GM12872 (cell line): ENCODE measurements around the gene CLTC.

Experiments
- TF ChIP-seq, protein P1 (sequence below): IDR thresholded peaks from 3 replicates; pipeline ENCODE4 v1.5.1; 2011; ENCODE audit warnings: low read depth, mild to moderate bottlenecking, low read length, moderate library complexity; ENCODE audit not compliant: insufficient read depth

CLTC gene

DNA sequence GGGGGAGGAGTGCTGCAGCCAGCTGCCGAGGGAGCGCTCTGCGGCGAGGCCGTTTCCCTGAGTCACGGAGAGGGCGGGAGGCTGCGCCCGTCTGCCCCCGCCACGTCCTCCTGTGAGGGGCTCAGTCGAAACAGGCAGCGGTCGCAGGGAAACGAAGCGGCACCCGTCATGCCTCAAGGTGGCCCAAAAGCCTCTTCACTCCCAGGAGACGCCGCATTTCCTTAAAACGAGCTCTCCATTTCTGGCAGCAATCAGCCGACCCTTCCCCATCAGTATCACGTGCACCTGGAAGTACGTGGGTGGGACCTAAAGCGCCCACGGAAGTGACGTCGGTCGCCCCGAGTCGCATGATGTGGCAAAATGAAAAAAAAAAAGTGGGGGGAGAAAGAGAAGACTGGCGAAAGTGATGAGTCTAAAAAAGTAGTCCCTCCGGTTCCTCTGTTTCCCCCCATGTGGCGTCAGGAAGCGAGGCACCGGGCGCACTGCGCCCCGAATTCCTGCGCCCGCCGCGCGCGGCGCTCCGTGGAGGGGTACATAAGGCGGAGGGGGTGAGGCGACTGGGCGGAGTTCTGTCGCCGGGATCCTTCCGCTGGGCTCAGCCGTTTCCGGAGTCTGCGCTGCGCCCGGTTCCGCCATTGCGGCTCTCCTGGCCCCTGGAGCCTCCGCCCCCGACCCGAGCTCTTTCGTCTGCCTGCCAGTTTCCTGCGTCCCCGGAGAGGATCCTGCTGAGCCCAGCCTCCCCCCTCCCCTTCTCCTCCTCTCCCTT lies at the start of gene CLTC:
Gene CLTC (plus strand): TSS at position 598 of the 766 bp plus-strand sequence. CDS start 237 bp downstream, outside the sequence.
- TF ChIP-seq, protein P1, sequence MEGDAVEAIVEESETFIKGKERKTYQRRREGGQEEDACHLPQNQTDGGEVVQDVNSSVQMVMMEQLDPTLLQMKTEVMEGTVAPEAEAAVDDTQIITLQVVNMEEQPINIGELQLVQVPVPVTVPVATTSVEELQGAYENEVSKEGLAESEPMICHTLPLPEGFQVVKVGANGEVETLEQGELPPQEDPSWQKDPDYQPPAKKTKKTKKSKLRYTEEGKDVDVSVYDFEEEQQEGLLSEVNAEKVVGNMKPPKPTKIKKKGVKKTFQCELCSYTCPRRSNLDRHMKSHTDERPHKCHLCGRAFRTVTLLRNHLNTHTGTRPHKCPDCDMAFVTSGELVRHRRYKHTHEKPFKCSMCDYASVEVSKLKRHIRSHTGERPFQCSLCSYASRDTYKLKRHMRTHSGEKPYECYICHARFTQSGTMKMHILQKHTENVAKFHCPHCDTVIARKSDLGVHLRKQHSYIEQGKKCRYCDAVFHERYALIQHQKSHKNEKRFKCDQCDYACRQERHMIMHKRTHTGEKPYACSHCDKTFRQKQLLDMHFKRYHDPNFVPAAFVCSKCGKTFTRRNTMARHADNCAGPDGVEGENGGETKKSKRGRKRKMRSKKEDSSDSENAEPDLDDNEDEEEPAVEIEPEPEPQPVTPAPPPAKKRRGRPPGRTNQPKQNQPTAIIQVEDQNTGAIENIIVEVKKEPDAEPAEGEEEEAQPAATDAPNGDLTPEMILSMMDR, result no peak

GRCh38 chr17:59572301-59572924 lies 47.3 kb upstream of the CLTC start:
- TF ChIP-seq, protein P1, result no peak

- TF ChIP-seq, protein P1, result no peak
These were observed 19.5 kb upstream of the CLTC start for GRCh38 chr17:59600169-59600568.

GRCh38 chr17:59601130-59601529 lies 18.6 kb upstream of the CLTC start:
- TF ChIP-seq, protein P1, result no peak

DNA sequence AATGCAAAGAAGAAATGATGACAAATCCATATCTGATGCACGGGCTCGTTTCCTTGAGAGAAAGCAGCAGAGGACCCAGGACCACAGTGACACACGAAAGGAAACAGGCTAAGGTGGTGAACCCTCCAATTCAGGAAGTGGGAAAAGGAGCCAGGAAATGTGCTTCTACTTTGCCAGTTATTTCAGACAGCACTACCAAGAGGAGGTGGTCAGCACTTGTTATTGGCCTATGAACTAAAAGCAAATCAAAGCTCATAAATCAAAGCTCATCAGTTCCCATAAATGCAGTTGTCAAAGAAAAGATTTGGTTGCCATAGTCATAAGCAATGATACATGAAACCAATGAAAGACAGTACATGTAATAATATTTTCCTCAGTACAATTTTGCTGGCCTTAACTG lies 12.6 kb upstream of the CLTC start:
- TF ChIP-seq, protein P1, result no peak

DNA sequence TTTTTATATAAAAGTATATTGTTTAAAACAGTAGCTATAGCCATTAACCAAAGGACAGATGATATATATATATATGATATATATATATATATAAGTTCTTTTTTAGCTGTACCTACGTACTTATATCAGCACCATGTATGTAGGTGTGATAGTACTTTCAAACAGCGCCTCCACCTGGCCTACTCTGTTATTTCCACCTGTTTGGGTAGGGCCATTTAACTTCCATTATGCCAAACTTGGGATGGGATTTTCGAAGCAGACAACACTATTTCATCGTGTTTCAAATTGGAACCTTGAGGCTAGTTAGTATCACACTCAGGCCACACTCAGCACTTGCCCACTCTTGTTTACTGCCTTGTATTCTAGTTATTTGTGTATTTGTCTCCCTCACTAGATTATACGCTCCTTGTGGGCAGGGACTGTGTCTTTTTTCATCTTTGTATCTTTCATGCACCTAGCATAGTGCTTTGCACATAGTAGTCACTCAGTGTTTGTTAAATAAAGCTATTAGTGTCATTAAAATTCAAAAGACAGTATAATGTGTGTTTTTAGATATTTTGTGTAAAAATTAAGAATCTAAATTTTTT lies 11.8 kb upstream of the CLTC start:
- TF ChIP-seq, protein P1, result peak; percentile 46; the same call in 2 of the 3 replicates

DNA sequence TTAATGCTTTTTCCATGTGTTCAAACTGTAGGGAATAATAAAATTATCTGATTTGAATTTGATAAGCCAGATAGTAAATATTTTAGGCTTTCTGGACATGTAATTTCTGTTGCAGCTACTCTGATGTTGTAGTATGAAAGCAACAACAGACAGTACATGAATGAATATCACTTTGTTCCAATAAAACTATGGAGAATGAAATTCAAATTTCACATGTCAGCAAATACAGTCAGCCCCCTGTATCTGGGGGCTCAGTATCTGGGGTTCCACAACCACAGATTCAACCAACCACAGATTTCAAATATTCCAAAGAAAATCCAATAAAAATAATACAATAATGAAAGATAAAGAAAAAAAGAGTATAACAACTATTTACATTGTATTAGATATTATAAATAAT lies 8.2 kb upstream of the CLTC start:
- TF ChIP-seq, protein P1, result no peak
